IMR-90 (cell line): ENCODE measurements around the gene ZNF480. TPM values are rescaled to one million over a fixed set of nuclear protein-coding genes. Genes with fewer than 3 reads are reported as not detected.

Experiments used
- ATAC-seq: fragments of 200-7000 bp; cut with Tn5 transposase; 2 replicates; pipeline ENCODE4 v1.9.1; 2020; ENCODE audit warnings: low read depth, mild to moderate bottlenecking, moderate library complexity
- BruUV-seq: library from RNA; stranded (reverse); fragments of 400-500 nt; replicated peaks from 2 replicates; lab custom pipeline; 2021; lab: Mats Ljungman, UMichigan
- CTCF ChIA-PET: fragments of 300-600 bp; formaldehyde crosslinking; extraction: SDS; loops from one replicate; lab custom pipeline; 2021; ENCODE audit warnings: antibody characterized with exemption; lab: Yijun Ruan, JAX
- POLR2A ChIA-PET: fragments of 300-600 bp; sonication (Branson Sonifier 250); formaldehyde crosslinking; loops from one replicate; lab custom pipeline; 2022; ENCODE audit warnings: antibody characterized with exemption; ENCODE audit not compliant: unreplicated experiment; lab: Charles Lee
- DNase-seq: peaks from one replicate; pipeline ENCODE4 v3.0.0; 2013
- H2AFZ ChIP-seq: replicated peaks from 2 replicates; pipeline ENCODE3; 2013; ENCODE audit warnings: low read length, mild to moderate bottlenecking; ENCODE audit not compliant: poor library complexity
- H2AK5ac ChIP-seq: 2 replicates; pipeline ENCODE4 v1.6.1; 2013; ENCODE audit warnings: low read depth, low read length, inconsistent platforms
- H2AK9ac ChIP-seq: replicated peaks from 2 replicates; pipeline ENCODE3; 2013; ENCODE audit warnings: mild to moderate bottlenecking, low read depth, low read length, moderate library complexity; ENCODE audit not compliant: poor library complexity
- H2BK120ac ChIP-seq: 2 replicates; pipeline ENCODE4 v1.6.1; 2013; ENCODE audit warnings: low read depth, low read length, inconsistent platforms
- H2BK15ac ChIP-seq: 3 replicates; pipeline ENCODE4 v1.6.1; 2013; ENCODE audit warnings: low read depth, low read length, inconsistent platforms
- H2BK20ac ChIP-seq: 2 replicates; pipeline ENCODE4 v1.6.1; 2013; ENCODE audit warnings: low read depth, mild to moderate bottlenecking, inconsistent platforms, low read length, moderate library complexity
- H2BK5ac ChIP-seq: 2 replicates; pipeline ENCODE4 v1.6.1; 2013; ENCODE audit warnings: mild to moderate bottlenecking, low read depth, low read length, inconsistent platforms; ENCODE audit not compliant: poor library complexity, severe bottlenecking
- H3K14ac ChIP-seq: replicated peaks from 2 replicates; pipeline ENCODE4 v1.6.1; 2013; ENCODE audit warnings: low read depth, low read length, inconsistent platforms
- H3K18ac ChIP-seq: 2 replicates; pipeline ENCODE4 v1.6.1; 2013; ENCODE audit warnings: low read depth, low read length, control low read depth
- H3K23ac ChIP-seq: 2 replicates; pipeline ENCODE4 v1.6.1; 2013; ENCODE audit warnings: low read depth, low read length, inconsistent platforms
- H3K27ac ChIP-seq: 2 replicates; pipeline ENCODE4 v1.5.1; 2013; ENCODE audit warnings: mild to moderate bottlenecking, control low read depth, low read length; ENCODE audit not compliant: insufficient read depth
- H3K27me3 ChIP-seq: 2 replicates; pipeline ENCODE4 v1.6.1; 2013; ENCODE audit warnings: low read length; ENCODE audit not compliant: control insufficient read depth, insufficient read depth
- H3K36me3 ChIP-seq: 2 replicates; pipeline ENCODE4 v1.6.1; 2013; ENCODE audit warnings: low read length, mixed read lengths; ENCODE audit not compliant: control insufficient read depth, insufficient read depth
- H3K4ac ChIP-seq: 2 replicates; pipeline ENCODE4 v1.6.1; 2013; ENCODE audit warnings: low read depth, low read length, inconsistent platforms
- H3K4me1 ChIP-seq: 2 replicates; pipeline ENCODE4 v1.6.1; 2013; ENCODE audit warnings: low read length, mixed read lengths; ENCODE audit not compliant: control insufficient read depth, insufficient read depth
- H3K4me2 ChIP-seq: 2 replicates; pipeline ENCODE4 v1.6.1; 2013; ENCODE audit warnings: low read depth, mild to moderate bottlenecking, control low read depth, low read length, moderate library complexity
- H3K4me3 ChIP-seq: 2 replicates; pipeline ENCODE4 v1.5.1; 2013; ENCODE audit warnings: low read depth, mild to moderate bottlenecking, control low read depth, low read length, moderate library complexity; ENCODE audit not compliant: insufficient read depth
- H3K56ac ChIP-seq: 2 replicates; pipeline ENCODE4 v1.6.1; 2013; ENCODE audit warnings: low read length, inconsistent platforms; ENCODE audit not compliant: insufficient read depth; ENCODE audit errors: extremely low read depth
- H3K79me1 ChIP-seq, 2 experiments: 2 replicates each; pipeline ENCODE4 v1.6.1; 2013; ENCODE audit warnings: low read length in 2 of 2, inconsistent platforms in 1 of 2, low read depth in 1 of 2
- H3K9ac ChIP-seq: 2 replicates; pipeline ENCODE4 v1.6.1; 2013; ENCODE audit warnings: low read depth, low read length, control low read depth
- H3K9me1 ChIP-seq: 2 replicates; pipeline ENCODE4 v1.6.1; 2013; ENCODE audit warnings: low read length, inconsistent platforms; ENCODE audit not compliant: insufficient read depth
- H3K9me3 ChIP-seq: 2 replicates; pipeline ENCODE4 v1.6.1; 2013; ENCODE audit warnings: low read length; ENCODE audit not compliant: control insufficient read depth, insufficient read depth
- H4K20me1 ChIP-seq: 2 replicates; pipeline ENCODE4 v1.6.1; 2013; ENCODE audit warnings: low read length, inconsistent platforms; ENCODE audit not compliant: insufficient read depth
- H4K5ac ChIP-seq: 2 replicates; pipeline ENCODE4 v1.6.1; 2013; ENCODE audit warnings: mild to moderate bottlenecking, low read depth, low read length, control low read depth
- H4K8ac ChIP-seq, 2 experiments: 2 replicates each; pipeline ENCODE4 v1.6.1; 2013; ENCODE audit warnings: low read depth in 2 of 2, low read length in 2 of 2, control low read depth in 1 of 2, inconsistent platforms in 1 of 2
- H4K91ac ChIP-seq: 2 replicates; pipeline ENCODE4 v1.6.1; 2013; ENCODE audit warnings: low read depth, low read length, inconsistent platforms; ENCODE audit not compliant: insufficient read depth
- CEBPB ChIP-seq: IDR thresholded peaks from 2 replicates; pipeline ENCODE4 v1.6.1; 2012; ENCODE audit warnings: low read depth, low read length, improper control_type of control experiment
- CHD1 ChIP-seq: IDR thresholded peaks from 2 replicates; pipeline ENCODE4 v1.6.1; 2012; ENCODE audit warnings: low read depth, low read length, improper control_type of control experiment
- FOS ChIP-seq: fragments of 150-350 bp; IDR thresholded peaks from 2 replicates; pipeline ENCODE4 v1.6.1; 2016; ENCODE audit warnings: low read depth, low read length
- MAFK ChIP-seq: IDR thresholded peaks from 2 replicates; pipeline ENCODE4 v1.6.1; 2012; ENCODE audit warnings: low read depth, low read length, improper control_type of control experiment
- MAZ ChIP-seq: IDR thresholded peaks from 2 replicates; pipeline ENCODE4 v1.6.1; 2012; ENCODE audit warnings: low read depth, mild to moderate bottlenecking, low read length, improper control_type of control experiment, moderate library complexity, borderline replicate concordance
- POLR2A ChIP-seq: IDR thresholded peaks from 2 replicates; pipeline ENCODE4 v1.6.1; 2012; ENCODE audit warnings: mild to moderate bottlenecking, low read depth, low read length
- RAD21 ChIP-seq: IDR thresholded peaks from 2 replicates; pipeline ENCODE4 v1.6.1; 2012; ENCODE audit warnings: low read length, improper control_type of control experiment
- RCOR1 ChIP-seq: IDR thresholded peaks from 2 replicates; pipeline ENCODE4 v1.6.1; 2012; ENCODE audit warnings: mild to moderate bottlenecking, low read length, improper control_type of control experiment; ENCODE audit not compliant: insufficient replicate concordance
- SMC3 ChIP-seq: fragments of 150-350 bp; IDR thresholded peaks from 2 replicates; pipeline ENCODE4 v1.6.1; 2016; ENCODE audit warnings: low read depth, mild to moderate bottlenecking, antibody characterized with exemption, low read length, moderate library complexity
- USF2 ChIP-seq: fragments of 150-350 bp; IDR thresholded peaks from 2 replicates; pipeline ENCODE4 v1.6.1; 2017; ENCODE audit warnings: mild to moderate bottlenecking, antibody characterized with exemption, low read length, low read depth
- WGBS, 2 experiments: methylation state at CpG; one replicate each; pipeline versions ENCODE4 v1.1.5 to v1.1.7; 2013; ENCODE audit warnings: missing lambda C conversion rate in 2 of 2; ENCODE audit not compliant: insufficient read length in 1 of 2; ENCODE audit errors: extremely low coverage in 2 of 2; 5-methylcytosine and 5-hydroxymethylcytosine counted together
- dilution Hi-C: fragments of 300-500 bp; cut with HindIII; formaldehyde crosslinking; loops from one replicate; pipeline ENCODE4 v1.14.3; 2018; ENCODE audit warnings: low sequenced_read_pairs; ENCODE audit not compliant: unreplicated experiment
- in situ Hi-C: fragments of 300-500 bp; cut with MboI; formaldehyde crosslinking; loops from 3 replicates; pipeline ENCODE4 v1.14.3; 2019; ENCODE audit warnings: low sequenced_read_pairs, inconsistent platforms, mixed read lengths
- intact Hi-C: fragments of 100-400 bp; cut with micrococcal nuclease; formaldehyde crosslinking; loops from 2 replicates; pipeline ENCODE4 v1.10.0; 2022
- polyA plus RNA-seq, 3 experiments: library from polyadenylated mRNA; depleted of rRNA; stranded (reverse); fragments of >200 nt; gene quantifications; 2 replicates each; pipeline ENCODE4 v1.2.3, GENCODE V29; 2012; ENCODE audit warnings: low replicate concordance in 1 of 3
- total RNA-seq: library from RNA; depleted of rRNA; stranded (reverse); fragments of >200 nt; gene quantifications from 2 replicates; pipeline ENCODE4 v1.2.3, GENCODE V29; 2012
- TF ChIP-seq, protein P1 (sequence below): conservative IDR thresholded peaks from 2 replicates; pipeline ENCODE4 v1.5.1; 2012; ENCODE audit warnings: mild to moderate bottlenecking, low read depth, low read length, improper control_type of control experiment

ZNF480 gene
- total and polyA plus RNA-seq, 2 of the 4 experiments (the other 2 are of a cell fraction) = 6.3 to 10.9 TPM

GRCh38 chr19:52297601-52298364, 814 bp downstream of the ZNF480 start:
- no peak overlapping the region for H4K91ac ChIP-seq
- H3K27me3 ChIP-seq = no peaks in the 10 kb centered on the region
- H4K8ac ChIP-seq = peak overlapping the region; percentile 11 to 95
- ATAC-seq (0 out of 2 replicates have a peak, but pooled peaks have one; percentile 1), DNase-seq (peak; percentile 11)
- no peaks in the 10 kb centered on the region for H3K9me1 ChIP-seq
- peak overlapping the region; percentile 95 for H3K27ac ChIP-seq
- intact Hi-C loops = no loop called here
- peaks cover 4% of the 10 kb centered on the region; the same call in 1 of the 2 replicates for H3K9me3 ChIP-seq
- in situ Hi-C loops = no loop called here
- peak overlapping the region; percentile 96; the same call in 1 of the 2 replicates for H4K5ac ChIP-seq
- H3K14ac ChIP-seq = peak overlapping the region; percentile 53
- BruUV-seq = no TSS peak
- peak overlapping the region; percentile 92 for H2AFZ ChIP-seq
- H4K20me1 ChIP-seq = no peaks in the 10 kb centered on the region
- POLR2A ChIA-PET = no interaction called here
- TF ChIP-seq RCOR1 = no peak
- TF ChIP-seq SMC3 = no peak
- TF ChIP-seq POLR2A = no peak
- no peak for TF ChIP-seq USF2
- TF ChIP-seq, protein P1, sequence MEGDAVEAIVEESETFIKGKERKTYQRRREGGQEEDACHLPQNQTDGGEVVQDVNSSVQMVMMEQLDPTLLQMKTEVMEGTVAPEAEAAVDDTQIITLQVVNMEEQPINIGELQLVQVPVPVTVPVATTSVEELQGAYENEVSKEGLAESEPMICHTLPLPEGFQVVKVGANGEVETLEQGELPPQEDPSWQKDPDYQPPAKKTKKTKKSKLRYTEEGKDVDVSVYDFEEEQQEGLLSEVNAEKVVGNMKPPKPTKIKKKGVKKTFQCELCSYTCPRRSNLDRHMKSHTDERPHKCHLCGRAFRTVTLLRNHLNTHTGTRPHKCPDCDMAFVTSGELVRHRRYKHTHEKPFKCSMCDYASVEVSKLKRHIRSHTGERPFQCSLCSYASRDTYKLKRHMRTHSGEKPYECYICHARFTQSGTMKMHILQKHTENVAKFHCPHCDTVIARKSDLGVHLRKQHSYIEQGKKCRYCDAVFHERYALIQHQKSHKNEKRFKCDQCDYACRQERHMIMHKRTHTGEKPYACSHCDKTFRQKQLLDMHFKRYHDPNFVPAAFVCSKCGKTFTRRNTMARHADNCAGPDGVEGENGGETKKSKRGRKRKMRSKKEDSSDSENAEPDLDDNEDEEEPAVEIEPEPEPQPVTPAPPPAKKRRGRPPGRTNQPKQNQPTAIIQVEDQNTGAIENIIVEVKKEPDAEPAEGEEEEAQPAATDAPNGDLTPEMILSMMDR = no peak
- no peak for TF ChIP-seq MAFK
- TF ChIP-seq MAZ = no peak
- no peak for TF ChIP-seq CHD1
- TF ChIP-seq CEBPB = no peak
- no peak for TF ChIP-seq FOS
- no peak for TF ChIP-seq RAD21
- CTCF ChIA-PET = no interaction called here
- peak overlapping the region; percentile 94 for H3K9ac ChIP-seq
- H2BK5ac ChIP-seq = peak overlapping the region; percentile 69
- peak overlapping the region; percentile 12; the same call in 1 of the 2 replicates for H2AK5ac ChIP-seq
- H2BK20ac ChIP-seq = no peak overlapping the region
- 12% methylated on average over 8 of the region's 18 CpGs; no CpG with 5 or more reads in 1 of the 2 experiments for WGBS, 2 experiments
- peak overlapping the region; percentile 32; the same call in 1 of the 2 replicates for H3K23ac ChIP-seq
- H3K18ac ChIP-seq = peak overlapping the region; percentile 79; the same call in 1 of the 2 replicates
- H3K79me1 ChIP-seq = peaks cover 10 to 16% of the 10 kb centered on the region in 2 experiments
- H3K4me1 ChIP-seq = peaks cover 2% of the 10 kb centered on the region; the same call in 1 of the 2 replicates
- peak overlapping the region; percentile 67 for H3K4ac ChIP-seq
- dilution Hi-C loops = no loop called here
- H2AK9ac ChIP-seq = peak overlapping the region; percentile 84
- H3K4me2 ChIP-seq = peak overlapping the region; percentile 88
- peaks cover 20% of the 10 kb centered on the region for H3K36me3 ChIP-seq
- peak overlapping the region; percentile 99 for H3K4me3 ChIP-seq
- no peak overlapping the region for H2BK15ac ChIP-seq
- peak overlapping the region; percentile 32 for H3K56ac ChIP-seq
- no peak overlapping the region for H2BK120ac ChIP-seq
